ENCODE results near the gene MAP3K4.

Gene MAP3K4

GRCh38 chr6:160991406-160992060 is at the start of gene MAP3K4:
TSS of gene MAP3K4 (plus strand) at chr6:160991769. CDS start at chr6:160991932, 163 bp downstream.
- DNase-seq (ENCODE audit: low spot score), result peak; percentile 28

GRCh38 chr6:160943997-160944396 is 47.6 kb upstream of the MAP3K4 start:
- DNase-seq (ENCODE audit: low spot score), result no peak

- no peak for DNase-seq (ENCODE audit: low spot score)
Observed at GRCh38 chr6:160945516-160946177, 45.9 kb upstream of the MAP3K4 start.

GRCh38 chr6:160949531-160949930 is 42.0 kb upstream of the MAP3K4 start:
- DNase-seq (ENCODE audit: low spot score), result no peak

GRCh38 chr6:160950507-160950906 is 41.1 kb upstream of the MAP3K4 start:
- no peak for DNase-seq (ENCODE audit: low spot score)

- DNase-seq (ENCODE audit: low spot score), result no peak
Observed at GRCh38 chr6:160951187-160952030, 40.2 kb upstream of the MAP3K4 start.

GRCh38 chr6:160952633-160953281 is 38.8 kb upstream of the MAP3K4 start:
- peak; percentile 66 for DNase-seq (ENCODE audit: low spot score)

GRCh38 chr6:160955508-160956295 is 35.9 kb upstream of the MAP3K4 start:
- no peak for DNase-seq (ENCODE audit: low spot score)

- DNase-seq (ENCODE audit: low spot score), result no peak
Observed at GRCh38 chr6:160956300-160957035, 35.1 kb upstream of the MAP3K4 start.

- DNase-seq (ENCODE audit: low spot score), result peak; percentile 15
Observed at GRCh38 chr6:160959726-160960435, 31.7 kb upstream of the MAP3K4 start.

GRCh38 chr6:160960839-160961238 is 30.7 kb upstream of the MAP3K4 start:
- peak; percentile 96 for DNase-seq (ENCODE audit: low spot score)

- DNase-seq (ENCODE audit: low spot score), result no peak
Observed at GRCh38 chr6:160962835-160963623, 28.5 kb upstream of the MAP3K4 start.

- DNase-seq (ENCODE audit: low spot score), result no peak
Observed at GRCh38 chr6:160963651-160964050, 27.9 kb upstream of the MAP3K4 start.

GRCh38 chr6:160965893-160966292 is 25.7 kb upstream of the MAP3K4 start:
- DNase-seq (ENCODE audit: low spot score), result no peak

GRCh38 chr6:160966493-160967229 is 24.9 kb upstream of the MAP3K4 start:
- no peak for DNase-seq (ENCODE audit: low spot score)

GRCh38 chr6:160967351-160967750 is 24.2 kb upstream of the MAP3K4 start:
- DNase-seq (ENCODE audit: low spot score), result no peak

- DNase-seq (ENCODE audit: low spot score), result no peak
Observed at GRCh38 chr6:160967833-160968232, 23.7 kb upstream of the MAP3K4 start.

- DNase-seq (ENCODE audit: low spot score), result no peak
Observed at GRCh38 chr6:160971171-160971570, 20.4 kb upstream of the MAP3K4 start.

- DNase-seq (ENCODE audit: low spot score), result peak; percentile 69
Observed at GRCh38 chr6:160972111-160972510, 19.5 kb upstream of the MAP3K4 start.

All from COLO829 (cell line).